DMS153 treated with DMSO at 0.1 percent for 48 hours (cell line): ENCODE measurements around the gene EDA.
"Not testable (repeated sequence)": the region's sequence is repeated elsewhere in the genome, so short reads cannot be mapped to it uniquely, and the experiment has no call there.

Source experiments
- DNase-seq: peaks from one replicate; lab custom pipeline; 2025; ENCODE audit not compliant: unreplicated experiment; lab: John Stamatoyannopoulos, UW

EDA gene

GRCh38 chrX:69741721-69742120 is 125.8 kb downstream of the EDA start:
- no peak for DNase-seq

GRCh38 chrX:69746051-69746450 is 130.1 kb downstream of the EDA start:
- no peak for DNase-seq

GRCh38 chrX:69748055-69748454 is 132.1 kb downstream of the EDA start:
- DNase-seq, result no peak

- DNase-seq, result no peak
Observed at GRCh38 chrX:69759921-69760625, 144.2 kb downstream of the EDA start.

- DNase-seq, result no peak
Observed at GRCh38 chrX:69761633-69762032, 145.7 kb downstream of the EDA start.

GRCh38 chrX:69762340-69762739 is 146.4 kb downstream of the EDA start:
- no peak for DNase-seq

- DNase-seq, result no peak
Observed at GRCh38 chrX:69793260-69793935, 177.5 kb downstream of the EDA start.

GRCh38 chrX:69795702-69796101 is 179.8 kb downstream of the EDA start:
- no peak for DNase-seq

- DNase-seq, result no peak
Observed at GRCh38 chrX:69807400-69807799, 191.5 kb downstream of the EDA start.

GRCh38 chrX:69808375-69808774 is 192.5 kb downstream of the EDA start:
- DNase-seq, result no peak

GRCh38 chrX:69813677-69814076 is 197.8 kb downstream of the EDA start:
- no peak for DNase-seq

- DNase-seq, result no peak
Observed at GRCh38 chrX:69815063-69815462, 199.2 kb downstream of the EDA start.

GRCh38 chrX:69815519-69815918 is 199.6 kb downstream of the EDA start:
- no peak for DNase-seq

- no peak for DNase-seq
Observed at GRCh38 chrX:69844636-69845035, 228.7 kb downstream of the EDA start.

- not testable (repeated sequence) for DNase-seq
Observed at GRCh38 chrX:69859999-69860398, 244.1 kb downstream of the EDA start.

- no peak for DNase-seq
Observed at GRCh38 chrX:69876221-69876620, 260.3 kb downstream of the EDA start.

GRCh38 chrX:69884210-69884609 is 268.3 kb downstream of the EDA start:
- no peak for DNase-seq

- DNase-seq, result no peak
Observed at GRCh38 chrX:69896046-69896445, 280.1 kb downstream of the EDA start.

- no peak for DNase-seq
Observed at GRCh38 chrX:69900491-69900890, 284.6 kb downstream of the EDA start.

- DNase-seq, result no peak
Observed at GRCh38 chrX:69906447-69906846, 290.5 kb downstream of the EDA start.

GRCh38 chrX:69914781-69915180 is 298.9 kb downstream of the EDA start:
- no peak for DNase-seq

- DNase-seq, result no peak
Observed at GRCh38 chrX:69919749-69920148, 303.8 kb downstream of the EDA start.

- DNase-seq, result no peak
Observed at GRCh38 chrX:69932323-69932722, 316.4 kb downstream of the EDA start.
